GM21786 (cell line): ENCODE results near the gene GPR180.
A peak's percentile ranks its signal among the peaks of the same experiment; 100 is the strongest.
"Not testable (repeated sequence)": the region's sequence is repeated elsewhere in the genome, so short reads cannot be mapped to it uniquely, and the experiment has no call there.

ENCODE experiments used
- ATAC-seq: cut with Tn5 transposase; IDR thresholded peaks from one replicate; pipeline ENCODE4 v1.9.1; 2021; ENCODE audit not compliant: unreplicated experiment

Gene GPR180

DNA sequence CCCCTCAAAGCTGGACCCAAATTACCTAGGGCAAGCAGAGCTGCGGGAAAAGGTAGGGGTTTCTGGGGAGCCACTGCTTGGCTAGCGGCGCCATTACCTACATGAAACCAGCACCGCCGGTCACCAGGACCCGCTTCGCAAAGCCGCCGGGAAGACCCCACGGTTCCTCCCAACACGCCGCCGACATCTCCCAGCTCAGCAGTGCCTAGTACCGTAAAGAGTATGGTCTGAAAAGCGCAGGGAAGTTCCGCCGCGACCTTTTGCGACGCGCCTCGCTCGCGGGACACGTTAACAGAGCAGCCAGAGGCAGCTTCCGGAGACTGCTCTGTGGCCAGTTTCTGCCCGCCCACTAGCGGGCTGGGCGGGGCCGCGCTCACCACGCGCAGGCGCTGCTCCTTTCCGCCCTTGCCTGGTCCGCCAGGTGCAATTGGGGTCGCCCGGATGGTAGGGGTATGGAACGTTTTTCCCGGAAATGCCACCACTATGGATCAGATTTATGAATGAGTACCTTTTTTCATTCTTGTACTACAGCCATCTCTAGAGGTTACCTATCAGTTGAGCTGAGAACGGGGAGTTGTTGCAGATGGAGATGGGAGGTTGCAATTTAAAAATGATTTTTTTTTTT is 5.6 kb upstream of the GPR180 start, which contains the start of gene TGDS:
Gene TGDS (minus strand): TSS at position 203 of the 625 bp plus-strand sequence. CDS start 16 bp downstream, at position 187.
- peak; percentile 97 for ATAC-seq

GRCh38 chr13:94596575-94596971 is 5.1 kb upstream of the GPR180 start:
- ATAC-seq: no peak

GRCh38 chr13:94598281-94598680 is 3.4 kb upstream of the GPR180 start:
- no peak for ATAC-seq

- no peak for ATAC-seq
Measured at GRCh38 chr13:94599877-94600276, 1.8 kb upstream of the GPR180 start.

DNA sequence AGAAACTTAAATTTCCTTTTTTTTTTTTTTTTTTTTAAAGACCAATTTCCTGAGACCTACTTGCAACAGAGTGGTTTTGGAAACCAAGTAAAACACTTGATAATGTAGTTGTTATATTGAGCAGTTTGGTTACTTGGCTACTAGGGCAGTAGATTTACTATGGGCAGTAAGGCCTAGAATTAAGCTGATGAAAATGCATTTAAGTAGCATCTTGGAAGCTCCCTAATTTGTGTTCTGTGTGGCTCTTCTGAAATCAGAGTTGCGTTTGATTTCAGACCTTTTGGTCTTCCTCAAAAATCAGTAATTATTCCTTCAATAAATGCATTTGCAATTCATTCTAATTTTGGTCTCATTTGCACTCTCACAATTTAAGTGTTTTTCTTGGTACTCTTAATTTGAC is 810 bp downstream of the GPR180 start:
- ATAC-seq: no peak

GRCh38 chr13:94607056-94607455 is 5.4 kb downstream of the GPR180 start:
- no peak for ATAC-seq

DNA sequence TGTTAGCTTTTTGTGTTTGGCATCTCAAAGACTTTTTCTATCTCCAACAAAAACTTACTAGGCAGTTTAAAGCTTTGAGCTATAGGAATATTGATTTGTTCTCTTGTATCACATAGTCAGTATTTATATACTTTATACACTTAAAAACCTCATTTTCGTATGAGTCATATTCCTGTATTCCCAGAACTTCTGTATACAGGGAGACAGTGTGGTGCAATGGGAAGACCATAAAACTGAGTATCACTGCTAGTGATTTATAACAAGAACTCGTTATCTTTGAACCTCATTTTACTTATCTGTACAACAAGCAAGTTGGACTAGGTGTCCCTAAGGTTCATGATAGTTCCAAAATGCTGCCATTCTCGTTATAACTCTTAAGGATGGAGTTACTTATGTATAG is 6.3 kb downstream of the GPR180 start:
- no peak for ATAC-seq

GRCh38 chr13:94608586-94608985 is 6.9 kb downstream of the GPR180 start:
- ATAC-seq: no peak

DNA sequence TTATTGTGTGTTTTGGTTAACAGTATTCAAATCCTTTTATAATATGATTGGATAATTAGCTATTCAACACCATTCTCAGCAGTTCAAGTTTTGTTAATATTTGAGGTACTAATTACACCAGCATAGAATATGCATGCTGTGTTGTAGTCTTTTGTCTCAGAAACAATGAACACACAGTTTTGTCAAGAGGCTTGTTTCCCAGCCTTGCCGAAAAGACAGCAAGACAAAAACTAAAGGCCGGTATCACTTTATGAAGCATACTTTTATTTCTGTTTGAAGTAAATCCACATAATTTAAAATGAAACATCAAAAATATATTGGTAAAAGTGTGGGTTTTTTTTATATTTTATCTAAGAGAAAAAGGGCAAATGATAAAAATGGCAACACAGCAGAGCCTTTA is 7.5 kb downstream of the GPR180 start:
- ATAC-seq: no peak

- no peak for ATAC-seq
Measured at GRCh38 chr13:94610475-94610874, 8.8 kb downstream of the GPR180 start.

- ATAC-seq: no peak
Measured at GRCh38 chr13:94612050-94612449, 10.4 kb downstream of the GPR180 start.

- no peak for ATAC-seq
Measured at GRCh38 chr13:94613051-94613450, 11.4 kb downstream of the GPR180 start.

GRCh38 chr13:94617389-94618000 is 15.8 kb downstream of the GPR180 start:
- ATAC-seq: peak; percentile 65

DNA sequence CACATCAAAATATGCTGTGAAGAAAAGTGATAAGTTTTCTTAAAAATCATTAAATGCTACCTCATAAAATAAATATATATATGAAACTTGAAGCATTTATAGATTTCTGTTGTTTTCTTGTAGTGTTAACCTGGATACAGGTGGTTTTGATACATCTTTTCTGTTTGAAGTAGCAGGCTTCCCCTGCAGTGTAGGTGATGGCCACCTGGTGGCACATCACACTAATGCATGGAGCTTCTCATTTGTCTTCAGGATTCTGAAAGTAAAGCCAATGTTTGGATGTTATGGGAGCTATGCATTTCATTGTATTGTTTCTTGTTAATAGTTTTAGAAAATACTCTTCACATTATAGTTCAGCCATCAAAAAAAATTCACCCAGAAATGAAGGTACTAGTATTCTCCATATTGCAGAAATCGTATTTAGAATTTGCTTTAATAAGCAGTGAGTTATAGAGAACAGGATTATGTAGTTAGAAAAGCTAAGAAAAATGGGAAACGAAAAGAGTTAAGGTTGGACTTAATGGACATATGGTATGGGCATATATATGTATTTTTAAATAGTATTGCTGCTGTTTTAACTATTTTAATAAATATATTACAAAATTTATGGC is 18.7 kb downstream of the GPR180 start:
- ATAC-seq: peak; percentile 69

GRCh38 chr13:94622344-94622743 is 20.7 kb downstream of the GPR180 start:
- no peak for ATAC-seq

DNA sequence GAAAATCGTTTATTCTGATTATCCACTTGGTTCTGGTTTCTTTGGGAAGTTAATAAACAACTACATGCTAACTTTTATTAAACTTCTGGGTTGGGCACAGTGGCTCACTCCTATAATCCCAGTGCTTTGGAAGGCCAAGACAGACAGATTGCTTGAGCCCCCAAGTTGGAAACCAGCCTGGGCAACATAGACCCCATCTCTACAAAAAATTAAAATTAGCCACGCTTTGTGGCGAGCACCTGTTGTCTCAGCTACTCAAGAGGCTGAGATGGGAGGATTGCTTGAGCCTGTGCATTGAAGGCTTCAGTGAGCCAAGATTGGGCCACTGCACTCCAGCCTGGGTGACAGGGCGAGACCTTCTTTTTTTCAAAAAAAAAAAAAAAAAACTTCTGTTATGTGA is 21.7 kb downstream of the GPR180 start:
- no peak for ATAC-seq

DNA sequence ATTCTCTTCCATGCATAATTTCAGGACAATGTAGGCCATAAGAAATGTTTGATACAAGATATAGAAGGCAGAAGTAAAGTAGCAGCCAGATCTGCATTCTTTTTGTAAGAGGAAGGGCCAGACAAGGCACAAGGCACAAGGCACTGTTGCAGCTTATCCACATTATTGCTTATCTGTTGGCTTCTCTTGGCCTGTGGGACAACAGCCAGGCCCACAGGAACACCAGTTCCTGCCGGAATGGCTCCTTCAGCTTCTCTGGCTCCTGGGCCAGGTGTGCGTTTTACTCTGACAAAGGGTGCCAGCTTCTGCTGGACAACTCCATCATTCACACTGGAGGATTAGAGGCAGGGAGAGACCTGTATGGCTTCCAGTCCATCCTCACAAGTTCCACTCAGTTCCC is 29.2 kb downstream of the GPR180 start:
- no peak for ATAC-seq

GRCh38 chr13:94632226-94632980 is 30.7 kb downstream of the GPR180 start:
- ATAC-seq: no peak

DNA sequence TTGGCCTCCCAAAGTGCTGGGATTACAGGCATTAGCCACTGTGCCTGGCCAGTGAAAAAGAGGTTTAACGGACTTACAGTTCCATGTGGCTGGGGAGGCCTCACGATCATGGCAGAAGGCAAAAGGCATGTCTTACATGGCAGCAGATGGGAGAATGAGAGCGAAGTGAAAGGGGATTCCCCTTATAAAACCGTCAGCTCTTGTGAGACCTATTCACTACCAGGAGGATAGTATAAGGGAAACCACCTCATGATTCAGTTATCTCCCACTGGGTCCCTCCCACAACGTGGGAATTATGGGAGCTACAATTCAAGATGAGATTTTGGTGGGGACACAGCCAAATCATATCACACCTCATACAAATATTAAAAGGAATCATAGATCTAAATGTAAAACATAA is 34.4 kb downstream of the GPR180 start:
- ATAC-seq: not testable (repeated sequence)

DNA sequence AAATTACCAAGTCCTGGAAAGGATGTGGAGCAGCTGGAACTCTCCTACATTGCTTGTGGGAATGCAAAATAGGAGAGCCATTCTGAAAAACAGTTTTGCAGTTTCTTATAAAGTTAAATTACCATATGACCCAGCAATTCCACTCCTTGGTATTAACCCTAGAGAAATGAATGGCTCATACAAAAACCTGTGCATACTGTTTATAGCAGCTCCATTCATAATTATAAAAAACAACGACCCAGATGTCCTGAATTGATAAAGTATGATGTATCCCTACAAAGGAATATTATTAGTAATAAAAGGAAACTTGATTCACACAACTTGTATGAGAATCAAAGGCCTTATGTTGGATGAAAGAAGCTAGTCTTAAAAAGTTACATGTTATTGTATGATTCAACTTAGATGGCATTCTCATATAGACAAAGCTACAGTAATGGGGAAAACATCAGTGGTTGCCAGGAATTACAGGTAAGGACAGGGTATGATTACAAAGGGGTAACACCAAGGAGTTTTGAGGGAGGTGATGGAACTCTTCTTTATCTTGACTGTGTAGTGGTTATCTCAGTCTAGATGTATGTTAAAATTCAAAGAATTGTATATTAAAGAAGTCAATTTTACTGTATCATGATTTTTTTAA is 35.4 kb downstream of the GPR180 start:
- no peak for ATAC-seq

- ATAC-seq: not testable (repeated sequence)
Measured at GRCh38 chr13:94637677-94638076, 36.0 kb downstream of the GPR180 start.
